Stimulated activated CD4-positive, alpha-beta T cell treated with anti-CD3 and anti-CD28 coated beads, Interleukin-1b, Interleukin-23, amount 100 ng/mL, for 4 hours (primary cell): ENCODE data around the gene TAS2R43.
"Not testable (repeated sequence)": the region's sequence is repeated elsewhere in the genome, so short reads cannot be mapped to it uniquely, and the experiment has no call there.

Experiments used
- DNase-seq, 2 donors: peaks; one replicate each; pipeline ENCODE4 v3.0.0-alpha.2; 2020; ENCODE audit warnings: low read depth in 2 of 2

The TAS2R43 gene

GRCh38 chr12:11092128-11092527 is at the start of gene TAS2R43:
Gene TAS2R43, minus strand, starts transcription at chr12:11092313. Its CDS starts 84 bp downstream, at chr12:11092229.
- no peak for DNase-seq

DNA sequence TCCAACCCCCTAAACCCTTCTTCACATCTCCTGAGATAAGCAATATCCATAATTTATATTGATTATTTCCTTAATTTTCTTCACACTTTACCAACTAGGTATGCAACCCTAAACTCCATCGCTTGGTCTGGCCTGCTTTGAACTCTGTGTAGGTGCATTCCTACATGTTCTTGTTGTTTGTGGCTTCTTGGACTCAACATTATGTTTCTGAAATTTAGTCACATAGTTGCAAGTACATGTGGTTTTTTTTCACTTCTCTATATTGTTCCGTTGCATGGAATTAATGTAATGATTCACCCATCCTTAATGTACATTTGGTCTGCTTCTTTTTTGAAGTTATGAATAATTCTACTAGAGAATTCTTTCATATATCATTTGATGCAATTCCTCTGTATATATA is 44.0 kb upstream of the TAS2R43 start:
- no peak for DNase-seq

DNA sequence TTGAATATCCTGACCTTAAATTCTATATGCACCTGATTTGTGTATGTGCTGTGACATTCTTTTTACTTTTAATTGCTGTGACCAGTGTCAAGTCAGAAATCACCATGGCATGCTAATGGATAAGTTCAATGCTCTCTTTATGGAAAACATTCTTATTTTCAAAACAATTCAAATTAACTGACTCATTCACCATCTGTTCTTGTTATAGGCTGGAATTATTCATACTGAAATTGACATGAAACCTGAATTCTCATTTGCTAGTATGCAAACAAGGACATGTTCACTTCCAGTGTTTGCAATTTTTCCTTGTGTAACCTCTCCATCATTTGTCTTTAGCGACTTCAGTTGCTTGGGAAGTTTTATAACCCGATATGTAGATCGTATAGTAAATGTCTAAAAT is 42.2 kb upstream of the TAS2R43 start, which contains the start of gene TAS2R30:
Gene TAS2R30 (minus strand): TSS at position 340 of the 400 bp plus-strand sequence. CDS start 400 bp downstream, outside the sequence.
- no peak for DNase-seq

- DNase-seq = no peak
These were observed 41.7 kb upstream of the TAS2R43 start for GRCh38 chr12:11133816-11134215.

- DNase-seq = no peak
These were observed 41.0 kb upstream of the TAS2R43 start for GRCh38 chr12:11133162-11133561.

- DNase-seq = no peak
These were observed 38.9 kb upstream of the TAS2R43 start for GRCh38 chr12:11130999-11131398.

- no peak for DNase-seq
These were observed 38.3 kb upstream of the TAS2R43 start for GRCh38 chr12:11130382-11130781.

DNA sequence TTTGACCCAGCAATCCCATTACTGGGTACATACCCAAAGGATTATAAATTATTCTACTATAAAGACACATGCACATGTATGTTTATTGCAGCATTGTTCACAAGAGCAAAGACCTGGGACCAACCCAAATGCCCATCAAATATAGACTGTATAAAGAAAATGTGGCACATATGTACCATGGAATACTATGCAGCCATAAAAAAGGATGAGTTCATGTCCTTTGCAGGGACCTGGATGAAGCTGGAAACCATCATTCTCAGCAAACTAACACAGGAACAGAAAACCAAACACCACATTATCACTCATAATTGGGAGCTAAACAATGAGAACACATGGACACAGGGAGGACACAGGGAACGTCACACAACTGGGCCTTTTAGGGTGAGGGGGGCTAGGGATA is 22.0 kb upstream of the TAS2R43 start:
- DNase-seq = not testable (repeated sequence)

- DNase-seq = not testable (repeated sequence)
These were observed 19.1 kb upstream of the TAS2R43 start for GRCh38 chr12:11111213-11111612.

DNA sequence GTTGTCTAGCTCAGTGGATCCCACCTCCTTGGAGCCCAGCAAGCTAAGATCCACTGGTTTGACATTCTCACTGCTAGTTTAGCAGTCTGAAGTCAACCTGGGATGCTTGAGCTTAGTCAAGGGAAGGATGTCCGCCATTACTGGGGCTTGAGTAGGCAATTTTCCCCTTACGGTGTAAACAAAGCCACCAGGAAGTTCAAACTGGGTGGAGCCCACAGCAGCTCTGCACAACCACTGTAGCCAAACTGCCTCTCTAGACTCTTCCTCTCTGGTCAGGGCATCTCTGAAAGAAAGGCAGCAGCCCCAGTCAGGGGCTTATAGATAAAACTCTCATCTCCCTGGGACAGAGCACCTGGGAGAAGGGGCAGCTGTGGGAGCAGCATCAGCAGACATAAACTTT is 16.7 kb upstream of the TAS2R43 start:
- DNase-seq = no peak

- no peak for DNase-seq
These were observed 15.6 kb upstream of the TAS2R43 start for GRCh38 chr12:11107719-11108118.

DNA sequence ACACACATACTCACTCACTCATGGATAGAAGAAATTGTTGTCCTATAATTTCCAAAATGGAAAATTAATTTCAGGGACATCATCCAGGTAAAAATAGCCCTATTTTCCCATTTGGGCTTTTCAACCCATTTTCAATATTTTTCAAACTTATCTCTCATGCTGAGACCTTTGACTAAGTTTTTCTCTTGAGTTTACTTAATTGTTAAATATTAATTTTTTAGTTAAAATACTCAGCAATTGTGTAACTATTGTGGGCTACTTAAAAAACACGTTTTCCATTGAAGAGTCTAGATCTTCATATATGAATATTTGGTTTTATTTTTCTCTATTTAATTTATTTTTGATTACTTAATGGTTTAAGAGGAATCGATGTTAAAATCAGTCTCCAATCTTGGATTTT is 14.2 kb upstream of the TAS2R43 start:
- DNase-seq = no peak

DNA sequence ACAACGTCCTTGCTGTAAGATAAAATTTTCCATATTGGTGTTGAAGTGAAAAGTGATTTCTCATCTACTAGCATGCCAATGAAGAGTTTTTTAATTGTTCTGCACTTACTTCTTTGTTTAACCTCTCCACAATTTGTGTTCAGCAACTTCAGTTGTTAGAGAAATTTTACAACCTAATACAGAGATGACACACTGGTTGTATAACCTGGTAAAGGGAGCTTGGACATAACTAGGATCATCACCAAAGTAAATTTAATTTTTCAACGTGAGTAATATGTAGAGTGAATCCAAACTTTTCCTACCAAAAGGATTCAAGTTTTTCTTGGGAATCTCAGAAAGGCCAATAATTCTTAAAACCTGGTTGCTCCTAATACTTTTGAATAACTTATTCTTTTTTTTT is 13.4 kb upstream of the TAS2R43 start:
- DNase-seq = no peak

GRCh38 chr12:11094910-11095309 is 2.8 kb upstream of the TAS2R43 start:
- not testable (repeated sequence) for DNase-seq

DNA sequence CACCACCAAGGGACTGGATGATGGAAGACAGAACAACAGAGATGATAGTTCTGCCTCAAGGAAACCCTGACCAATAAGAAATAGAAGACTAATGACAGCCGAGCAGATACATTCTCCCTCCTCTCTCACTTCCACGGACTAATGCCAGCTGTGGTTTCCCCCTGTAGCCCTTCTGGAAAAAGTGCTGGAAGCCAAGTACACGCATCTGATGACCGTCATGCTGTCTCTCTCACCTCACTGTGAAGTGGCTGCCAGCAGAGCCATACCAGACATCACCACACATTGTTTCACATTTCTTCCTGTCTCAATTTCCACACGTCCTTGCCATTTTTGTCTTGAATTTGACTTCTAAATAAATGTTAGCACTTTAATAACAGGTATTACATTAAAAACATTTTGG is 2.9 kb downstream of the TAS2R43 start:
- no peak for DNase-seq

- no peak for DNase-seq
These were observed 6.7 kb downstream of the TAS2R43 start for GRCh38 chr12:11085419-11085818.

GRCh38 chr12:11081987-11082386 is 10.1 kb downstream of the TAS2R43 start:
- no peak for DNase-seq

- no peak for DNase-seq
These were observed 13.9 kb downstream of the TAS2R43 start for GRCh38 chr12:11078246-11078645.

DNA sequence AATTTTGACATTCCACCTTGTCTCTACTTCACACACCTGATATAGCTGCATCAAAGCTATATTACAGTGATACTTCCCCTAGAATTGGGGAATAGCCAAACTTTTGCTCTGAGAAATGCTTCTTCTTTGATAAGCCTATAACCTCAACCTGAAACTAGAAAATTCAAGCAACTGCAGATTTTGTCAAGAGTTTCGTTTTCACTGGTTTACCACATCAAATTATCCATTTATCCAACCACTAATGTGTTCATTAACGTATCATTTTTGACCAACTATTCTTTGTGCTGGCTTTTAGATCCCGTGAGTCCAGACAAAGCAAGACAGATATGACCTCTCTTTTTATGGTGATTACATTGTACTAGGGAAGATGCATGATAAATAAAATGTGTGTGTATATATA is 16.5 kb downstream of the TAS2R43 start:
- no peak for DNase-seq

GRCh38 chr12:11071414-11071813 is 20.7 kb downstream of the TAS2R43 start:
- no peak for DNase-seq

GRCh38 chr12:11070999-11071398 is 21.1 kb downstream of the TAS2R43 start:
- no peak for DNase-seq

GRCh38 chr12:11069854-11070365 is 22.2 kb downstream of the TAS2R43 start:
- DNase-seq = no peak

- DNase-seq = no peak
These were observed 24.6 kb downstream of the TAS2R43 start for GRCh38 chr12:11067514-11067913.

DNA sequence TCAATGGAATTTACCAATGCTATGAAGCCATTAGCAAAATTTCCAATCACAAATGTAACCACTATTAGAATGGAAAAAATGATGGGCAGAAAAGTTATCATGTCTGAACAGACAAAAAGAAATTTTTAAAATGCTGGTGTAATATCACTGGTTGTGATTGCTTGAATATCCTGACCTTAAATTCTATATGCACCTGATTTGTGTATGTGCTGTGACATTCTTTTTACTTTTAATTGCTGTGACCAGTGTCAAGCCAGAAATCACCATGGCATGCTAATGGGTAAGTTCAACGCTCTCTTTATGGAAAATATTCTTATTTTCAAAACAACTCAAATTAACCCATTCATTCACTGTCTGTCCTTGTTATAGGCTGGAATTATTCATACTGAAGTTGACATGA is 29.9 kb downstream of the TAS2R43 start, which contains the start of gene TAS2R46:
Gene TAS2R46 (minus strand): TSS at position 101 of the 400 bp plus-strand sequence. CDS start 0 bp downstream, at position 101.
- not testable (repeated sequence) for DNase-seq
